Measurements from ENCODE around the gene COG4.
A peak's percentile ranks its signal among the peaks of the same experiment; 100 is the strongest.

Gene COG4

DNA sequence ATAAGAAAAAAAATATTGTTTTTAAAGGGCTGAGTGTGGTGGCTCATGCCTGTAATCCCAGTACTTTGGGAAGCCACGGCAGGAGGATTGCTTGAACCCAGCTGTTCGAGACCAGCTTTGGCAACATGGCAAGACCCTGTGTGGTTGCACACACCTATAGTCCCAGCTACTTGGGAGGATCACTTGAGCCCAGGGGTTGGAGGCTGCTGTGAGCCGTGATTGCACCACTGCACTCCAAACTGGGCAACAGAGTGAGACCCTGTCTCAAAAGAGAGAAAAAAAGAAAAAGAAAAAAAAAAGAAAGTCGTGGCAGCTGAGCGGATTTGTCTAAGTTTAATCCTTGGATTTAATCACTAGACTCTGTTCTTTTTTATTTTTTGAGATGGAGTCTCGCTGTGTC is 75.3 kb downstream of the COG4 start:
- Histone ChIP-seq H3K9ac (ENCODE audit: low read depth, low read length) (no peak overlapping the region), H3K4me1 (ENCODE audit: insufficient read depth, low read length) (peaks cover 6% of the 10 kb centered on the region; the same call in 1 of the 2 replicates), H3K36me3 (ENCODE audit: insufficient read depth, low read length) (no peaks in the 10 kb centered on the region), H3K9me3 (ENCODE audit: control insufficient read depth, insufficient read depth, low read length) (no peaks in the 10 kb centered on the region)

DNA sequence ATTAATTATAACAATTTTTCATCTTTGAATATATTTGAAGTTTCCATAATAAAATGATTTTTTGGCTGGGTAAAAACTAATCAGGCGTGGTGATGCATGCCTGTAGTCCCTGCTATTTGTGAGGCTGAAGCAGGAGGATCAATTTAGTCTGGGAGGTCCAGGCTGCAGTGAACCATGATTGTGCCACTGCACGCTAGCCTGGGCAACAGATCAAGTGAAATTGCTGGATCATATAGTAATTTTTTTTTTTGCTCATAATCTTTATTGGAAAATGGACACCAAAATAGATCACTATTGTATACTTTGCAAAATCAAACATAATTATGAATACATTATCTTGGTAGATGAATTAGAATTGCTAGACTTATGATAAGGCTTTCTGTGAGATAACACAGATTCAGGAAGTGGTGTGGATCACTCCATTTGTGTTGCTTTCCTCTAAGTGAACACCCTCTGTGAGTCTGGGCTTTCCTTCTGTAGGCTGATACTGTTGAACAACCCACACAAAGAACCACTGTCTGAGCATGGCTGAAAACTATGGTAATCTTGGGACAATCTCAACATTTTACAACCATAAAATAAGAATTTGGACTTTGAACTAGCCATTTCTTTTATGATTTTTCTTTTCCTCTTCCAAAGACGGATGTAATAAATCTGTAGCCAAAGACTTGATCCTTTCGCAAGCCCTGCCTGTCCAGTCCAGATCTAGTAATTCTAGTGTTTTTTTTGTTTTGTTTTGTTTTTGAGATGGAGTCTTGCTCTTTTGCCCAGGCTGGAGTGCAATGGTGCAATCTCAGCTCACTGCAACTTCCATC is 78.9 kb downstream of the COG4 start:
- H3K4me1 ChIP-seq (ENCODE audit: insufficient read depth, low read length), result peaks cover 9% of the 10 kb centered on the region; the same call in 1 of the 2 replicates

DNA sequence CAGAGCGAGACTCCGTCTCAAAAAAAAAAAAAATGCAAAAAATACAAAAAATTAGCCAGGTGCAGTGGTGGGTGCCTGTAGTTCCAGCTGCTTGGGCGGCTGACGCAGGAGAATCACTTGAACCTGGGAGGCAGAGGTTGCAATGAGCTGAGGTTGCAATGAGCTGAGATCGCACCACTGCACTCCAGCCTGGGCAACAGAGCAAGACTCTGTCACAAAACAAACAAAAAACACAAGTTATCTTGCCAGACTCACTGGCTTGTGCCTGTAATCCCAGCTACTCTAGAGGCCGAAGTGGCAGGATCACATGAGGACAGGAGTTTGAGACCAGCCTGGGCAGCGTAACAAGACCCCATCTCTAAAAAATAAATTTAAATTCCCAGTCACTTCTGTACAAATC is 81.0 kb downstream of the COG4 start:
- no peak overlapping the region for H3K9ac ChIP-seq (ENCODE audit: low read depth, low read length)
- no peaks in the 10 kb centered on the region for H3K36me3 ChIP-seq (ENCODE audit: insufficient read depth, low read length)
- peaks cover 9% of the 10 kb centered on the region; the same call in 1 of the 2 replicates for H3K4me1 ChIP-seq (ENCODE audit: insufficient read depth, low read length)
- no peaks in the 10 kb centered on the region for H3K9me3 ChIP-seq (ENCODE audit: control insufficient read depth, insufficient read depth, low read length)

More for the DNA sequence above, 78.9 kb downstream of the COG4 start:
- Histone ChIP-seq H3K36me3 (ENCODE audit: insufficient read depth, low read length) (no peaks in the 10 kb centered on the region), H3K9me3 (ENCODE audit: control insufficient read depth, insufficient read depth, low read length) (no peaks in the 10 kb centered on the region), H3K9ac (ENCODE audit: low read depth, low read length) (no peak overlapping the region)

DNA sequence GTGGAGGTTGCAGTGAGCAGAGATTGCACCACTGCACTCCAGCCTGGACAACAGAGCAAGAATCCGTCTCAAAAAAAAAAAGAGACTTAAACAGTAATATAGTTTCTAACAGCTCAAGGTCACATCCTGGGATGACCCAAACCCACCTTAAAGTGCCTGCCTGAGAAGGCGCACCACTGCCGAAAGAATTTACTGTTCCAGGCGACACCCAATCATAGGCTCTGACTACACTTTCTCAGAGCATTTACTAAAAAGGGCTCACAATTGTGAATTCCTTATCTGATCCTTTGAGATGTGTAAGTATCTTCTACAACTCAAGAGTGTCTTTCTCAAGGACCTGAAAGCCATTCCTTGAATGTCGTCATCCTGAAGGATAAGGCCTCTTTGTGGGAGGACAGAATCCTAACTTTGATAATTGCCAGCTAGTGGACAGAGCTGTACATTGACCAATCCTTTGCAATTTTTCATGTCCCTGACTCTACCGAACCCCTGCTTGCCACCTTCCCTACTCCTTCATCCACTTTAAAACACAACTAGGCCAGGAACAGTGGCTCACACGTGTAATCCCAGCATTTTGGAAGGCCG is 81.9 kb downstream of the COG4 start:
- no peaks in the 10 kb centered on the region for H3K9me3 ChIP-seq (ENCODE audit: control insufficient read depth, insufficient read depth, low read length)
- peaks cover 10% of the 10 kb centered on the region for H3K4me1 ChIP-seq (ENCODE audit: insufficient read depth, low read length)
- no peak overlapping the region for H3K9ac ChIP-seq (ENCODE audit: low read depth, low read length)
- no peaks in the 10 kb centered on the region for H3K36me3 ChIP-seq (ENCODE audit: insufficient read depth, low read length)

DNA sequence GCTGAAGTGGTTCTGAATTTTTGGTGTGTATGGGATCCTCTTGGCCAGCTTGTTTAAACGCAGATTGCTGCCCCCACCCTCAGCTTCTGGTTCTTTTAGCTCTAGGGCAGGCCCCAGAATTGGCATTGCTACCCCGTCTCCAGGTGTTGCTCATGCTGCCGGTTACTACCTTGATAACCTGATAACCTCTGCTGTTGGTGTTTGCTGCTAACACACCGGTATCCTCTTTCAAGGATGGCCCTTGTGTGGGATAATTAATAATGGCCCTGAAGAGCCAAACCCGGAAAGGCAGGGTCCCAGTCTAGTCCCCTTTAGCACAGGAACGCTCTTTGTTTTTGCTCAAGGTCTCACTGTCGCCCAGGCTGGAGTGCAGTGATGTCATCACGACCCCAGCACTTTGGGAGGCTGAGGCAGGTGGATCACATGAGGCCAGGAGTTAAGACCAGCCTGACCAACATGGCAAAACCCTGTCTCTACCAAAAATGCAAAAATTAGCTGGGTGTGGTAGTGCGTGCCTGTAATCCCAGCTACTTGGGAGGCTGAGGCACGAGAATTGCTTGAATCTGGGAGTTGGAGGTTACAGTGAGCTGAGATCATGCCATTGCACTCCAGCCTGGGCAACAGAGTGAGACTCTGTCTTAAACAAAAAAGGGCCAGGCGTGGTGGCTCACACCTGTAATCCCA is 83.2 kb downstream of the COG4 start:
- Histone ChIP-seq H3K4me1 (ENCODE audit: insufficient read depth, low read length) (peaks cover 14% of the 10 kb centered on the region), H3K9ac (ENCODE audit: low read depth, low read length) (no peak overlapping the region), H3K9me3 (ENCODE audit: control insufficient read depth, insufficient read depth, low read length) (no peaks in the 10 kb centered on the region), H3K36me3 (ENCODE audit: insufficient read depth, low read length) (no peaks in the 10 kb centered on the region)

DNA sequence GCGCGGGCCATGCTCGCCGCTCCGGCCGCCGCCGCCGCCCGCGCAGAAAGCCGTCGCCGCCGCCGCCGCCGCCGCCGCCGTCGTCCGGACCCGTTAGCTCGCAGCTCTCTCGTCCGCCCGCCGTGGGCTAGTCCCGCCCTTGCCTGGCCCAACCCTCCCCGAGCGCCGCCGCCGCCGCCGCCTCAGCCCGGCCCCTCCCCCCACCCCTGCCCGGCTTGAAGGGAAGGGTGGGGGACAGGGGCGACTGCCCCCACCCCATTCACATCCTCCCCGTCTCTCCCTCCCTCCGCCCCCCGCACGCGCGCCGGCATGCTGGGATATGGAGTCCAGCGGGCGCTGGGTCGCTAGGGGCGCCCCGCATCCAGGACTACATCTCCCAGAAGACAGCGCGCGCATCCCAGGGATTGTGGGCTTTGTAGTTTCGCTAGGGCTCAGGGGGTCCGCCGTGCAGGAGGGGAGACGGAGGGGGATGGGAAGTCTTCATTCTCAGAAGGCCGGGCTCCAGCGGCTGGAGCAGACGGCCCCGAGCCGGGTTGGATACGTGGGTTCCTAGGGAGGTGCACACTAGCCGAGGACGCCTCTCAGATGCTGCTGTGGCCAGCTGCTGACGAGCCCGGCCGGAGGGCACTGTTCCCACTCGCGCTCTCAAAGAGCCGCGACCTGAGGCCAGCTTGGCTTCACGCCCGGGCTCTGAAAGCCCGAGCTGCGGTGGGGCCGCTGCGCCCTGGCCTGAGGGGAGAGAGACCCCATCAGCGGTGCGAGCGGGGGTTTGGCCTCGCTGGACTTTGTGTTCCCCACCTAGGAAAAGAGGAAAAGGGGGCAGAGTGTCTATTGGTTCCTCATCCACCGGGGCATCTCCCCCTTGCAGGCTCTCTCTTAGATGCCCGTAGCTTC is 84.1 kb downstream of the COG4 start, which contains the start of gene ST3GAL2:
TSS of gene ST3GAL2 (minus strand) at position 132 of the 894 bp plus-strand sequence. CDS start 40,570 bp downstream, outside the sequence.
- H3K4me1 ChIP-seq (ENCODE audit: insufficient read depth, low read length), result peaks cover 14% of the 10 kb centered on the region
- H3K9ac ChIP-seq (ENCODE audit: low read depth, low read length), result peak within 1 kb of the TSS; percentile 91
- H3K9me3 ChIP-seq (ENCODE audit: control insufficient read depth, insufficient read depth, low read length), result no peaks in the 10 kb centered on the region
- H3K36me3 ChIP-seq (ENCODE audit: insufficient read depth, low read length), result no peaks in the 10 kb centered on the region; the same call in 1 of the 2 replicates

DNA sequence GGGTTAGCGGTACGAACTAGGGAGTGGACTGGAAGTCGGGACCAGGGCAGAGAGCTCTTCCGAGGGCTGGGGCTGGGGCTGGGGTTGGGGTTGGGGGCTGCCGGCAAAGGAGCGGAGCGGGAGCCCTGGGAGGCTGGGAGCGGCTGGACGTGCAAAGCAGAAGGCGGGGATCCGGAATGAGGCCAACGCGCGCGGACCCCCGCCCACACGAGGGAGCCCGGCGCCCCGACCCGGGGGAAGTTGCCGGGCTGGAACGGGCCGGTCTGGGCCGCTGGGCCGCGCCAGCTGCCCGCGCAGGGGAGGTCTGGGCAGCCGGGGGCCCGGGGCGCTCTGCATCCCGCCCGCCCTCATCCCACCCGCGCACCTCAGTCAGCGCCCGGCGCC is 84.8 kb downstream of the COG4 start:
- Histone ChIP-seq H3K4me1 (ENCODE audit: insufficient read depth, low read length) (peaks cover 18% of the 10 kb centered on the region), H3K36me3 (ENCODE audit: insufficient read depth, low read length) (no peaks in the 10 kb centered on the region; the same call in 1 of the 2 replicates), H3K9me3 (ENCODE audit: control insufficient read depth, insufficient read depth, low read length) (no peaks in the 10 kb centered on the region), H3K9ac (ENCODE audit: low read depth, low read length) (peak overlapping the region; percentile 57)

DNA sequence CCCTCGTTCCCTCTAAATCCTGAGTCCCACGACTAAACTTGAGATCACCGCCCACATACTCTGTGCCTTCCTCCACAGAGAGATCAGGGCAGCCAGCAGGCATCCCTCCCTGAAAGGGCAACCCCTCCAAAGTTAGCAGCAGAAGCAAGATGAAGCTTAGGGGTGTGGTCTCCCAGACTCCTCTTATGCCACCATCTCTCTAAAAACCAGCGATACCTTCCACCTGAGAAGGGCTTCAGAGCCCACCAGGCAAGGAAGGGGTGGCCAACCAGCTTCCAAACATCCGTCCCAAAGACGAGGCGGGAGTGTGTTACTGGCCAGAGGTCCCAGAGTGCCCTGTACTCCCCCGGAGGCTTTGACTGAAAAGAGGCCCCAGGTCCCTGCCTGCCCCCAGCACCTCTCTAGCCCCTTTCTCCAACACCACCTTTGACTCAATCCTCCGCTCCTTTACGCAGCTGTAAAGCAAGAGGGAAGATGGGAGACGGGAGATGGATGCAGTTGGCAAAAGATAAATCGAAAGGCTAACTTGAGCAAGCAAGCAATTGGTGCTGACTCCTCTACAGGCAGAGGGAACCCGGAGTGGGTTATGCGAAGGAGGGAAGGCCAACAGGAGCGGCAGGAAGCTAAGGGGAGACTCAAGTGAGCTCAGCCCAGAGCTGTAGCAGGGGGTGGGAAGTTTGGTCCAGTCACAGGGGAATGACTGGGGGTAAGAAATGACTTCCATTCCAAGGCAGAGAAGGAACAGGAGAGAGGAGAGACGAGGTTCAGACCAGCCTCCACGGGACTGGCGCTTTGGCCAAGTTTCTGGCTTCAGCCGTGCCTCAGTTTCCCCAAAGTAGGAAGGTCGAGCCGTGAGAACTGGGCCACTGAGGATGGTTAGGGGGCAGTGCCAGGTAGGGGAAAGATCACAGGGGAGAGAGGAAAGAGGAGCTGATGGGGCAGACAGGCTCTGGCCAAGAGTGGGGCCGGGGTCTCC is 85.5 kb downstream of the COG4 start:
- no peaks in the 10 kb centered on the region for H3K9me3 ChIP-seq (ENCODE audit: control insufficient read depth, insufficient read depth, low read length)
- H3K9ac ChIP-seq (ENCODE audit: low read depth, low read length), result peak overlapping the region; percentile 57
- no peaks in the 10 kb centered on the region; the same call in 1 of the 2 replicates for H3K36me3 ChIP-seq (ENCODE audit: insufficient read depth, low read length)
- H3K4me1 ChIP-seq (ENCODE audit: insufficient read depth, low read length), result peaks cover 25% of the 10 kb centered on the region

- H3K36me3 ChIP-seq (ENCODE audit: insufficient read depth, low read length), result no peaks in the 10 kb centered on the region; the same call in 1 of the 2 replicates
- H3K4me1 ChIP-seq (ENCODE audit: insufficient read depth, low read length), result peaks cover 33% of the 10 kb centered on the region
- no peaks in the 10 kb centered on the region for H3K9me3 ChIP-seq (ENCODE audit: control insufficient read depth, insufficient read depth, low read length)
- peak overlapping the region; percentile 57; the same call in 1 of the 2 replicates for H3K9ac ChIP-seq (ENCODE audit: low read depth, low read length)
Measured at GRCh38 chr16:70437017-70437581, 86.3 kb downstream of the COG4 start.

DNA sequence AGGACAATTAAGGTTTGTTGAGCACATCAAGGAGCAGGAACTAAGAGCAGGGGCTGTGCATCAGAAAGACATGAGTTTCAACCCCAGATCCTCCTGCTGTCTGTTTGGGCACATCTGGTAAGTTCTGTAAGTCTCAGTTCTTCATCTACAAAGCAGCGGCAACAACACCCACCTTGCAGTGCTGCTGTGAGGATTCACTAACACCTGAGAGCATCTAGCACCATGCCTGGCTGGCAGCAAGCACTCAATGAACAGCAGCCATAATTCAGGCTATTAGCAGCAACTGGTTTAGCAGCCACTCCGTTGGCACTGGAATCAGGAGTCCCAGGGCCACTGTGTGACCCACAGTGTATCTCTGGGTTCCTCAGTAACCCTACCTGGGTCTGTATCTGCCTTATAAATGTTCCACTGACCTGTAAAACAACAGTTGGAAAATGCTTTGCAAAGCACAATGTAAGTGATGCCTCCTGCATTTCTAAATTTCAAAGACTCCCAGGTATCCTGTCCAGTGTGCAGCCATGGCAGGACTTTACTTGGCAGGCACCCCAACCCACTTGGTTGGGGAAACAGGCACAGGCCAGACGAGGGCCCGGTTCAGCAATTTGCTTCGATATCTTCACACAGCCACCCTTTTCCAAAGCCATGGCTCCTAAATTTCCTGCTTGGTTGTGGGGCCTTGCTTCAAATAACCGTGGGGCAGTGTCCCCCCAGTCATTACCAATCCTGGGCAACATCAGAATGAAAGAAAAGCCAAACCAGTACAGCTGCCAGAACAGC is 88.7 kb downstream of the COG4 start:
- H3K36me3 ChIP-seq (ENCODE audit: insufficient read depth, low read length), result no peaks in the 10 kb centered on the region; the same call in 1 of the 2 replicates
- H3K4me1 ChIP-seq (ENCODE audit: insufficient read depth, low read length), result peaks cover 46% of the 10 kb centered on the region
- H3K9me3 ChIP-seq (ENCODE audit: control insufficient read depth, insufficient read depth, low read length), result no peaks in the 10 kb centered on the region
- no peak overlapping the region for H3K9ac ChIP-seq (ENCODE audit: low read depth, low read length)

DNA sequence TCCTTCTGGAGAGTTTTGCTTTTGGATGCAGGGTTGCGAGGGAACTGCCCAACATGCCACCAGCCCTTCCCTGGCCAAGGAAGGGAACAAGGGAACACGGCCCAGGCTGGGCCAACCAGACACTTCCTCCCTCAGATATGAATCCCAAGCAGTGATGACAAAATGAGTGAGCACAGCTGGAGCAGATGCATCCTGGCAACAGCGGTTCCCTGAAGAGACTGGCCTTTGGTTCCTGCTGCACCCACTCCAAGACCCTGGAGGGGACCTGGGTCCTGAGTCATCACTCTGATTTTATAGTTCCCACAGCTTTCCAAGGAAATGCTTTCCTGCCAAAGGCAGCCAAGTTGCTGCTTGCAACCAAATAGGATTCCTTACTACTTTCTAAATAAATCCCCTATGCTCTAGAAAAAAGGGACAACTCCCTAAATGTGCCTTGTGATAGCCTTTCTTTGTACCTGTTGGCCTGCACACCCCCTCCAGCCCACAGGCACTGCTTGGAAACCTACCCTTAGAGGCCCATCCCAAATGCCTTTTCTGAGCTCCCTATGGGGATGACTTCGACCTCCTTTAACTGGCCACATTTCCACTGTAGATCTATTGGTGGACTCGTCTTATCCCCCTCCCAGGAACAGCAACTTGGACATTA is 89.8 kb downstream of the COG4 start:
- no peaks in the 10 kb centered on the region for H3K9me3 ChIP-seq (ENCODE audit: control insufficient read depth, insufficient read depth, low read length)
- H3K4me1 ChIP-seq (ENCODE audit: insufficient read depth, low read length), result peaks cover 53% of the 10 kb centered on the region
- no peaks in the 10 kb centered on the region; the same call in 1 of the 2 replicates for H3K36me3 ChIP-seq (ENCODE audit: insufficient read depth, low read length)
- H3K9ac ChIP-seq (ENCODE audit: low read depth, low read length), result no peak overlapping the region
